ENCODE data around the gene GOLIM4. TPM values are rescaled to one million over a fixed set of nuclear protein-coding genes. Genes with fewer than 3 reads are reported as not detected.

The GOLIM4 gene
- total and polyA plus RNA-seq, 2 of the 13 experiments (the other 11 are each of a cell fraction or from before 2014, with no cell fraction given) = 10.9 to 47.7 TPM

DNA sequence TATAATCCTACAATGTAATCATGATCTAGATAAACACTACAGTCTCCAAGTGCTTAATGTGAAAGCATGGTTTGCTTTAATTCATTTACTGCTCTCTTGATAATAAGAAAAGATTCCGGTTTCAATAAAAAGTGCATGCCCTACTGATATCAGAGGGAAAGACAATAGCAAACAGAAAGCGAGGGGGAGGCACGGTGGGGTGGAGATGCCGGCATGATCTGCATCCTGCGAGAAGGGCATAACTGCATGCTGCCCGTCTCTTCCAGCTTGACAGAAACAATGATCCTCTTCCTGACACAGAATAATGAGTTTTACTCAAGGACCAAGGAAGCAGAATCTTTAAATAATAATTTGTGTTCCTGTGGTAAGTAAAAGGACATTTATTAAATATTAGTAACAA is 51.7 kb downstream of the GOLIM4 start:
- Histone ChIP-seq H3K79me2 (ENCODE audit: insufficient read depth, low read length) (no peaks in the 10 kb centered on the region), H3K4me2 (ENCODE audit: low read depth, low read length) (no peak overlapping the region), H3K36me3 (replicated peaks in 1 of 2; ENCODE audit: control insufficient read depth in 1 of 2, insufficient read depth in 2 of 2, low read length in 2 of 2) (peaks cover 4 to 32% of the 10 kb centered on the region in 2 experiments; a peak in 4 of 5 replicates), H3K9ac (ENCODE audit: insufficient read depth, low read depth, low read length) (no peak overlapping the region), H2AFZ (ENCODE audit: low read length) (no peak overlapping the region), H3K9me3 (ENCODE audit: low read length) (no peaks in the 10 kb centered on the region), H4K20me1 (ENCODE audit: insufficient read depth, low read length) (no peaks in the 10 kb centered on the region), H3K4me3 (replicated peaks in 1 of 3; ENCODE audit: insufficient read depth in 1 of 3, low read depth in 2 of 3, low read length in 3 of 3) (no peak overlapping the region), H3K27ac (ENCODE audit: extremely low read length, insufficient read depth, low read length) (no peak overlapping the region), H3K27me3 (ENCODE audit: control insufficient read depth in 1 of 2, insufficient read depth in 2 of 2, low read length in 2 of 2) (no peaks in the 10 kb centered on the region), H3K4me1 (ENCODE audit: insufficient read depth, low read length) (no peaks in the 10 kb centered on the region)
- no TSS peak for BruUV-seq (replicated peaks)
- CTCF ChIA-PET (ENCODE audit: low intra/inter-chr PET ratio, low total read pairs) = interaction anchor here (0.7 kb wide), 1 partner anchor 122 kb away, joined by 3 read pairs; no protein-coding TSS in a partner anchor
- in situ Hi-C loops (cut with HindIII; ENCODE audit: extremely low pct_ligation_motif_present, low pct_unique_long_range_greater_than_20kb) (no loop called here), intact Hi-C loops (cut with micrococcal nuclease; ENCODE audit: unreplicated experiment) (loop anchor here (10.0 kb wide), 1 partner anchor 639 kb away; no protein-coding TSS in a partner anchor)
- FAIRE-seq = no peak
- POLR2A ChIA-PET = no interaction called here
- 88% methylated on average over 6 of the region's 6 CpGs for WGBS (ENCODE audit: low lambda C conversion rate)
- no peak for DNase-seq (ENCODE audit: low spot score)
- no peak for ATAC-seq
- no peak for TF ChIP-seq ZNF550 (CRISPR knock-in tag; IDR thresholded peaks at IDR 0.05; ENCODE audit: borderline replicate concordance)
- TF ChIP-seq, protein P1, sequence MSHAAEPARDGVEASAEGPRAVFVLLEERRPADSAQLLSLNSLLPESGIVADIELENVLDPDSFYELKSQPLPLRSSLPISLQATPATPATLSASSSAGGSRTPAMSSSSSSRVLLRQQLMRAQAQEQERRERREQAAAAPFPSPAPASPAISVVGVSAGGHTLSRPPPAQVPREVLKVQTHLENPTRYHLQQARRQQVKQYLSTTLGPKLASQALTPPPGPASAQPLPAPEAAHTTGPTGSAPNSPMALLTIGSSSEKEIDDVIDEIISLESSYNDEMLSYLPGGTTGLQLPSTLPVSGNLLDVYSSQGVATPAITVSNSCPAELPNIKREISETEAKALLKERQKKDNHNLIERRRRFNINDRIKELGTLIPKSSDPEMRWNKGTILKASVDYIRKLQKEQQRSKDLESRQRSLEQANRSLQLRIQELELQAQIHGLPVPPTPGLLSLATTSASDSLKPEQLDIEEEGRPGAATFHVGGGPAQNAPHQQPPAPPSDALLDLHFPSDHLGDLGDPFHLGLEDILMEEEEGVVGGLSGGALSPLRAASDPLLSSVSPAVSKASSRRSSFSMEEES (CRISPR knock-in tag; IDR thresholded peaks at IDR 0.05) = no peak
- TF ChIP-seq, protein P2, sequence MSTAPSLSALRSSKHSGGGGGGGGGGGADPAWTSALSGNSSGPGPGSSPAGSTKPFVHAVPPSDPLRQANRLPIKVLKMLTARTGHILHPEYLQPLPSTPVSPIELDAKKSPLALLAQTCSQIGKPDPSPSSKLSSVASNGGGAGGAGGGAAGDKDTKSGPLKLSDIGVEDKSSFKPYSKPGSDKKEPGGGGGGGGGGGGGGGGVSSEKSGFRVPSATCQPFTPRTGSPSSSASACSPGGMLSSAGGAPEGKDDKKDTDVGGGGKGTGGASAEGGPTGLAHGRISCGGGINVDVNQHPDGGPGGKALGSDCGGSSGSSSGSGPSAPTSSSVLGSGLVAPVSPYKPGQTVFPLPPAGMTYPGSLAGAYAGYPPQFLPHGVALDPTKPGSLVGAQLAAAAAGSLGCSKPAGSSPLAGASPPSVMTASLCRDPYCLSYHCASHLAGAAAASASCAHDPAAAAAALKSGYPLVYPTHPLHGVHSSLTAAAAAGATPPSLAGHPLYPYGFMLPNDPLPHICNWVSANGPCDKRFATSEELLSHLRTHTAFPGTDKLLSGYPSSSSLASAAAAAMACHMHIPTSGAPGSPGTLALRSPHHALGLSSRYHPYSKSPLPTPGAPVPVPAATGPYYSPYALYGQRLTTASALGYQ (CRISPR knock-in tag; IDR thresholded peaks at IDR 0.05) = no peak
- TF ChIP-seq ZNF552 (CRISPR knock-in tag; IDR thresholded peaks at IDR 0.05; ENCODE audit: borderline replicate concordance) = no peak
- TF ChIP-seq ZBTB20 (CRISPR knock-in tag; IDR thresholded peaks at IDR 0.05; ENCODE audit: borderline replicate concordance, low read depth) = no peak
- TF ChIP-seq, protein P3, sequence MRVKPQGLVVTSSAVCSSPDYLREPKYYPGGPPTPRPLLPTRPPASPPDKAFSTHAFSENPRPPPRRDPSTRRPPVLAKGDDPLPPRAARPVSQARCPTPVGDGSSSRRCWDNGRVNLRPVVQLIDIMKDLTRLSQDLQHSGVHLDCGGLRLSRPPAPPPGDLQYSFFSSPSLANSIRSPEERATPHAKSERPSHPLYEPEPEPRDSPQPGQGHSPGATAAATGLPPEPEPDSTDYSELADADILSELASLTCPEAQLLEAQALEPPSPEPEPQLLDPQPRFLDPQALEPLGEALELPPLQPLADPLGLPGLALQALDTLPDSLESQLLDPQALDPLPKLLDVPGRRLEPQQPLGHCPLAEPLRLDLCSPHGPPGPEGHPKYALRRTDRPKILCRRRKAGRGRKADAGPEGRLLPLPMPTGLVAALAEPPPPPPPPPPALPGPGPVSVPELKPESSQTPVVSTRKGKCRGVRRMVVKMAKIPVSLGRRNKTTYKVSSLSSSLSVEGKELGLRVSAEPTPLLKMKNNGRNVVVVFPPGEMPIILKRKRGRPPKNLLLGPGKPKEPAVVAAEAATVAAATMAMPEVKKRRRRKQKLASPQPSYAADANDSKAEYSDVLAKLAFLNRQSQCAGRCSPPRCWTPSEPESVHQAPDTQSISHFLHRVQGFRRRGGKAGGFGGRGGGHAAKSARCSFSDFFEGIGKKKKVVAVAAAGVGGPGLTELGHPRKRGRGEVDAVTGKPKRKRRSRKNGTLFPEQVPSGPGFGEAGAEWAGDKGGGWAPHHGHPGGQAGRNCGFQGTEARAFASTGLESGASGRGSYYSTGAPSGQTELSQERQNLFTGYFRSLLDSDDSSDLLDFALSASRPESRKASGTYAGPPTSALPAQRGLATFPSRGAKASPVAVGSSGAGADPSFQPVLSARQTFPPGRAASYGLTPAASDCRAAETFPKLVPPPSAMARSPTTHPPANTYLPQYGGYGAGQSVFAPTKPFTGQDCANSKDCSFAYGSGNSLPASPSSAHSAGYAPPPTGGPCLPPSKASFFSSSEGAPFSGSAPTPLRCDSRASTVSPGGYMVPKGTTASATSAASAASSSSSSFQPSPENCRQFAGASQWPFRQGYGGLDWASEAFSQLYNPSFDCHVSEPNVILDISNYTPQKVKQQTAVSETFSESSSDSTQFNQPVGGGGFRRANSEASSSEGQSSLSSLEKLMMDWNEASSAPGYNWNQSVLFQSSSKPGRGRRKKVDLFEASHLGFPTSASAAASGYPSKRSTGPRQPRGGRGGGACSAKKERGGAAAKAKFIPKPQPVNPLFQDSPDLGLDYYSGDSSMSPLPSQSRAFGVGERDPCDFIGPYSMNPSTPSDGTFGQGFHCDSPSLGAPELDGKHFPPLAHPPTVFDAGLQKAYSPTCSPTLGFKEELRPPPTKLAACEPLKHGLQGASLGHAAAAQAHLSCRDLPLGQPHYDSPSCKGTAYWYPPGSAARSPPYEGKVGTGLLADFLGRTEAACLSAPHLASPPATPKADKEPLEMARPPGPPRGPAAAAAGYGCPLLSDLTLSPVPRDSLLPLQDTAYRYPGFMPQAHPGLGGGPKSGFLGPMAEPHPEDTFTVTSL (CRISPR knock-in tag; IDR thresholded peaks at IDR 0.05; ENCODE audit: borderline replicate concordance) = no peak
- no peak for TF ChIP-seq ZFP62 (CRISPR knock-in tag; IDR thresholded peaks at IDR 0.05)
- TF ChIP-seq, protein P4, sequence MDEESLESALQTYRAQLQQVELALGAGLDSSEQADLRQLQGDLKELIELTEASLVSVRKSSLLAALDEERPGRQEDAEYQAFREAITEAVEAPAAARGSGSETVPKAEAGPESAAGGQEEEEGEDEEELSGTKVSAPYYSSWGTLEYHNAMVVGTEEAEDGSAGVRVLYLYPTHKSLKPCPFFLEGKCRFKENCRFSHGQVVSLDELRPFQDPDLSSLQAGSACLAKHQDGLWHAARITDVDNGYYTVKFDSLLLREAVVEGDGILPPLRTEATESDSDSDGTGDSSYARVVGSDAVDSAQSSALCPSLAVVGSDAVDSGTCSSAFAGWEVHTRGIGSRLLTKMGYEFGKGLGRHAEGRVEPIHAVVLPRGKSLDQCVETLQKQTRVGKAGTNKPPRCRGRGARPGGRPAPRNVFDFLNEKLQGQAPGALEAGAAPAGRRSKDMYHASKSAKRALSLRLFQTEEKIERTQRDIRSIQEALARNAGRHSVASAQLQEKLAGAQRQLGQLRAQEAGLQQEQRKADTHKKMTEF (CRISPR knock-in tag; IDR thresholded peaks at IDR 0.05) = no peak
- TF ChIP-seq, protein P5, sequence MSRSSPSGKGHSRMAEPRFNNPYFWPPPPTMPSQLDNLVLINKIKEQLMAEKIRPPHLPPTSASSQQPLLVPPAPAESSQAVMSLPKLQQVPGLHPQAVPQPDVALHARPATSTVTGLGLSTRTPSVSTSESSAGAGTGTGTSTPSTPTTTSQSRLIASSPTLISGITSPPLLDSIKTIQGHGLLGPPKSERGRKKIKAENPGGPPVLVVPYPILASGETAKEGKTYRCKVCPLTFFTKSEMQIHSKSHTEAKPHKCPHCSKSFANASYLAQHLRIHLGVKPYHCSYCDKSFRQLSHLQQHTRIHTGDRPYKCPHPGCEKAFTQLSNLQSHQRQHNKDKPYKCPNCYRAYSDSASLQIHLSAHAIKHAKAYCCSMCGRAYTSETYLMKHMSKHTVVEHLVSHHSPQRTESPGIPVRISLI (CRISPR knock-in tag; IDR thresholded peaks at IDR 0.05; ENCODE audit: borderline replicate concordance) = no peak
- TF ChIP-seq, protein P6, sequence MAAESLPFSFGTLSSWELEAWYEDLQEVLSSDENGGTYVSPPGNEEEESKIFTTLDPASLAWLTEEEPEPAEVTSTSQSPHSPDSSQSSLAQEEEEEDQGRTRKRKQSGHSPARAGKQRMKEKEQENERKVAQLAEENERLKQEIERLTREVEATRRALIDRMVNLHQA (CRISPR knock-in tag; IDR thresholded peaks at IDR 0.05) = no peak

Measured in HepG2 (cell line).